GM18870 (cell line): ENCODE results near the gene KRTAP10-1.

Source experiments
- ATAC-seq: cut with Tn5 transposase; IDR thresholded peaks from one replicate; pipeline ENCODE4 v1.9.1; 2021; ENCODE audit warnings: moderate library complexity; ENCODE audit not compliant: unreplicated experiment

The KRTAP10-1 gene

GRCh38 chr21:44529503-44530125, 10.4 kb downstream of the KRTAP10-1 start:
- ATAC-seq: no peak

- no peak for ATAC-seq
Measured at GRCh38 chr21:44529011-44529421, 11.0 kb downstream of the KRTAP10-1 start.

DNA sequence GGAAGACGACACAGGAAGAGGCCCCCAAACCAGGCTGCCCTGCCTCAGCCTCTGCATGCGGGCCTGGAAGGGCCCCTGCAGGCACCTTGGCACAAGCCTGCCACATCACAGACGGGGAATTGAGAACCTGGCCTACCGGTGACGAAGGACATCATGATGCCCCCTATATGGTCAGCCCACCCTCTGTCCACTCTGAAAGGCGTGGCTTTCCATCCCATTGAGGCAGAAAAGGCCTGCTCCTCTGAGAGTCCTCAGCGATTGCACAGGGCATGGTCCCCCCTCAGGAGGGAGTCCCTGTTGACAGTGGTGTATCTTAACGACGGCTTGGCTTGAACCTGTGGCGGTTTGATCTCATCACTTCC, 11.4 kb downstream of the KRTAP10-1 start:
- ATAC-seq: no peak

DNA sequence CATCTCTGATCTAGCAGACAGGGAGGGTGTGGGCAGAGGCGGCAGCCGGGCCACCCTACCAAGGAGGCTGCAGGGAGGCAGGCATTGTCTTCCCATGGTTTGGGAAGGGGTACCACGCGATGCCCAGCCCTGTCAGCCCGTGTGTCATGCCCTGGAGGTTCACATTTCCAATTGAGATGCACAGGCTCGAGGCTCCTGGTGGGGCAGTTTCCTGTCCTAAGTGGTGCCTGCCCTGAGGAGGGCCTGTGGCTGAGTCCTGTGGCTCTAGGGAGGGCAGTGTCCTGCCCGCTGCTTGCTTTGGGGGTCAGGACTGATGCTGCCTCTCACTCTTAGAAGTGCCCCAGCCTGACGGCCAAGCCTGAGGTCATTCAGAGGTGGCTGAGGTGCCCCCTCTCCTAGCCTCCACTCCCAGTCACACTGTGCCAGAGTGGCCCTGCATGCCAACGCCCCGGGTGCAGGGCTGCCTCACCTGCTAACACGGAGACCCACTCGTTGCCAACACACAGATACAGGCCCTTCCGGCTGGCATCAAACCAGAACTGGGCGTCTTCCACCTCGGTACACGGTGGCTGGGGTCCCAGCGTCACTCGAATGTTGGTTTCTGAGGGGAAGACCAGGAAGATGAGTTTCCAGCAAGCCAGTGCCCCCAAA, 11.9 kb downstream of the KRTAP10-1 start:
- ATAC-seq: no peak

DNA sequence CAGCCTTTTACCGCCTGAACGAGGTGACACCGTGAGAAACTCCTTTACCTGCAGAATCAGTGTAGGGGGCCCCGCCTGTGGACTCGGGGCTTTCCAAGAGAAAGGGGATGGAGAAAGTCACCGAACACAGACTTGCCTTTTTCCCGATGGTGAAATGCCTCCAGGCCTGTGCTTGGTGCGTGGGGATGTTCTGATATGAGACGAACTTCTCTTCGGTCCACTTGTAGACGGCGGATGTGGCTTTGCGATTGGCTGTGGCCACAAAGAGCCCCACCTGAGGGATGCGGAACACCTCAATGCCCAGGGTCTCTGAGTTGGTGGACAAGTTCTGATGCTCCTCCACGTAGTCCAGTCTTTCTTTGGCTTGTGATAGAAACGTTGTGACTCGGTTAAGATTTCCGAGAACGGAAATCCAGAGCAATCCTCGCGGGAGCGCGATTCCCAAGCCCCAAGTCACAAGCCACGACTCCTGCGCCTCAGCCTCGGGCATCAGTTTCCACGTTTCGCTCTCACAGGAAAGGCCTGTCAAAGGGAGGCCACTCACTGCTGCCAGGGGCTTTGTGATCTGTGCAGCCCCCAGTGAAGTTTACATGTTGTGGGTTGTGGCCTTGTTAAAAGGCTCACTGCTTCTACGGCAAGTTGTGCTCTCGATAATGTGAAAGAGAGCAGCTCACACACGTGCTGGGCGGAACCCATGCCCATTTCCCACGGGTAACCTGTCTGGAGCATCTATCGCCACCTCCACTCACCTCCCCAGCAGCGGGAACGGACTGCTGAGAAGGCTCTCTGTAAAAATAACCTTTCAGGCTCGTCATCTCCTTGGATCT, 12.6 kb downstream of the KRTAP10-1 start:
- no peak for ATAC-seq

GRCh38 chr21:44526096-44526997, 13.6 kb downstream of the KRTAP10-1 start:
- no peak for ATAC-seq

DNA sequence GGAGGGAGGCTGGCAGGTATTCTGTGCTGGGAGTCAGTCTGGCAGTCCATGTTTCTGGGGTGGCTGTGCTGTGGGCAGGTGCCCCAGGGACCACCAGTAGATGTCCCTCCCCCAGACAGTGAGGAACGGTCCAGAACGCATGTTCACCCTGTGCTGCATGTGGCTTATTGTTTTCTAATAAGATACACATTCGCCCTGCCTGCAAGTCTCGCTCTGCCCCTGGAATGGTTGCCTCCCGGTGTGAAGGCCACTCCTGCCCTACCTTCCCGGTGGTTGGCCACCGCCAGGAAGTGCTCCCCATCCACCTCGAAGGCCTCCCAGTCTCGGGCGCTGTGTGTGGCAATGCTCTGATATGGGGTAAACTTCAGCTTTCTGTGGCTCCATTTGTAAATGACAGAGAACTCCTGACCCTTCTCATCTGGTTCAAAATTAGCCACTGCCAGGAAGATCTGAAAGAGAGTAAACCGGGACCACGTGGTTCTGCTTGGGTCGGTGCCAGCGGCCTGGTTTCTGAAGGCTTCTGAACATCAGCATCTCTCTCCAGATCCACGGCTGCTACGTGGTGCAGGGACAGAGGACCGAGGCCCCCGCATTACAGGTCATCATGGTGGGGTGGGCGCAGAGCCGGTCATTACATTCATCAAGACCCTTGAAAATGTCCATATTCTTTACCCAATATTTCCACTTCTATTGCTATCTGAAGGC, 14.5 kb downstream of the KRTAP10-1 start:
- no peak for ATAC-seq

DNA sequence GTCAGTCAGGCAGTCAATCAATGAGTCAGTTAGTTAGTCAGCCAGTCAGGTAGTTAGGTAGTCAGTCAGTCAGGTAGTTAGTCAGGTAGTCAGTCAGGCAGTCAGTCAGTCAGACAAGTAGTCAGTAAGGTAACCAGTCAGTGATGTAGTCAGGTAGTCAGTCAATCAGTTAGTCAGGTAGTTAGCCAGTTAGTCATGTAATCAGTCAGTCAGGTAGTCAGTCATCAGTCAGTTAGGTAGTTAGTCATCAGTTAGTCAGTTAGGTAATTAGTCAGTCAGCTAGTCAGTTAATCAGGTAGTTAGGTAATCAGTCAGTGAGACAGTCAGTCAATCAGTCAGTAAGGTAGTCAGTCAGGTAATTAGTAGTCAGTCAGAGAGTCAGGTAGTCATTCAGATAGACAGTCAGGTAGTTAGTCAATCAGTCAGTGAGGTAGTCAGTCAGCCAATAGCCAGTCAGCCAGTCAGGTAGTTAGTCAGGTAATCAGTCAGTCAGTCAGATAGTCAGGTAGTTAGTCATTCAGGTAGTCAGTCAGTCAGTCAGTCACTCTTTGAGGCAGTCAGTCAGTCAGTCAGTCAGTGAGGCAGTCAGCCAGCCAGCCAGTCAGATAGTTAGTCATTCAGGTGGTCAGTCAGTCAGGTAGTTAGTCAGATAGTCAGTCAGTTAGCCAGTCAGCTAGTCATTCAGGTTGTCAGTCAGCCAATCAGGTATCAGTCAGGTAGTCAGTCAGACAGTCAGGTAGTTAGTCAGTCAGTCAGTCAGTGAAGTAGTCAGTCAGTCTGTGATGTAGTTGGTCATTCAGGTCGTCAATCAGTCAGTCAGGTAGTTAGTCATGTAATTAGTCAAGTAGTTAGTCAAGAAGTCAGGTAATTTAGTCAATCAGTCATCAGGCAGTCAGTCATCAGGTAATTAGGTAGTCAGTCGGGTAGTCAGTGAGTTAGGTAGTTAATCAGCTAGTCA, 15.3 kb downstream of the KRTAP10-1 start:
- ATAC-seq: no peak

DNA sequence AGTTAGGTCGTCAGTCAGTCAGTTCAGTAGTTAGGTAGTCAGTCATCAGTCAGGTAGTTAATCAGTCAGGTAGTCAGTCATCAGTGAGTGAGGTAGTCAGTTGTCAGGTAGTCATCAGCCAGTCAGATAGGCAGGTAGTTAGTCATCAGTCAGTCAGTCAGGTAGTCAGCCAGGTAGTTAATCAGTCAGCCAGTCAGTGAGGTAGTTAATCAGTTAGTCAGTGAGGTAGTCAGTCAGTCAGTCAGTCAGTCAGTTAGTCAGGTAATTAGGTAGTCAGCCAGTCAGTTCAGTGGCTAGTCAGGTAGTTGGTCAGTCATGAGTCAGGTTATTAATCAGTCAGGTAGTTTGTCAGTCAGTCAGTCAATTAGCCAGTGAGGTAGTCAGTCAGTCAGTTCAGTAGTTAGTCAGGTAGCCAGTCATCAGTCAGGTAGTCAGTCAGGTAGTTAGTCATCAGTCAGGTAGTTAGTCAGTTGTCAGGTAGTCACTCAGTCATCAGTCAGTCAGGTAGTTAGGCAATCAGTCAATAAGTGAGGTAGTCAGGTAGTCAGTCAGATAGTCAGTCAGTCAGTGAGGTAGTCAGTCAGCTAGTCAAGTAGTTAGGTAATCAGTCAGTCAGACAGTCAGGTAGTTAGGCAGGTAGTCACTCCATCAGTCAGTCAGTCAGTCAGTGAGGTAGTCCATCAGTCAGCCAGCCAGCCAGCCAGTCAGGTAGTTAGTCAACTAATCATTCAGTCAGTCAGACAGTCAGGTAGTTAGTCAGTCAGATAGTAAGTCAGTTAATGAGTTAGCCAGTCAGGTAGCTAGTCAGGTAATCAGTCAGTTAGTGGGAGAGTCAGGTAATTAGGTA, 16.2 kb downstream of the KRTAP10-1 start:
- ATAC-seq: no peak

- no peak for ATAC-seq
Measured at GRCh38 chr21:44522753-44523204, 17.2 kb downstream of the KRTAP10-1 start.

- no peak for ATAC-seq
Measured at GRCh38 chr21:44521928-44522752, 17.9 kb downstream of the KRTAP10-1 start.

DNA sequence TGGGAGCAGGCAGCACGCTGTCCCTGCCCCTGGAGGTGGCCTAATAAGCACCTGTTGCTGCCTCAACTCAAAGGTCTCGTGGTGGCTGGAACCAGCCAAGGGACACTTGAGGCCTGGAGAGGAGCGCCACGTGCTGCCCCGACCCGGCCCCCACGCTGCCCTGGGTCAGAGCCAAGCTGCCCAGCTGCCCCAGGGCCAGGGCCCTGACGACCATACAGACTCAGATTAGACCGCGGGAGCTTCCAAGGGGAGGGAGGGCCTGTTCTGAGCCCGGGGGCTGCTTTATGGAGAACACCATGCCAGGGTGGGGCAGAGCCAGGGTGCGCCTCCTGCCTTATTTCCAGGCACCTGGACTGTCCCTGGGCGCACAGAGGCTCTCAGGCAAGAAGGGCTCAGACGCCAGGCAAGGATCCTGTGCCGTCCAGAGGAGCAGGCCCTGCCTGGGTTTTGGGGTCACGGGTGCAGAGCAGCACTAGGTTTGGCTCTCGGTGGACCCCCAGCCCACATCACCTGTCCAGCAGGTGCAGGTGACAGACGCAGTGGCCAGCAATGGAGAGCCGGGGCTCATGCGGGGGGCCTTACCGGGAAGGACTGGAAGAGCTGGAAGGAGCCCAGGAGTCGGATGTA, 18.6 kb downstream of the KRTAP10-1 start:
- no peak for ATAC-seq

GRCh38 chr21:44520326-44521300, 19.4 kb downstream of the KRTAP10-1 start:
- ATAC-seq: no peak

DNA sequence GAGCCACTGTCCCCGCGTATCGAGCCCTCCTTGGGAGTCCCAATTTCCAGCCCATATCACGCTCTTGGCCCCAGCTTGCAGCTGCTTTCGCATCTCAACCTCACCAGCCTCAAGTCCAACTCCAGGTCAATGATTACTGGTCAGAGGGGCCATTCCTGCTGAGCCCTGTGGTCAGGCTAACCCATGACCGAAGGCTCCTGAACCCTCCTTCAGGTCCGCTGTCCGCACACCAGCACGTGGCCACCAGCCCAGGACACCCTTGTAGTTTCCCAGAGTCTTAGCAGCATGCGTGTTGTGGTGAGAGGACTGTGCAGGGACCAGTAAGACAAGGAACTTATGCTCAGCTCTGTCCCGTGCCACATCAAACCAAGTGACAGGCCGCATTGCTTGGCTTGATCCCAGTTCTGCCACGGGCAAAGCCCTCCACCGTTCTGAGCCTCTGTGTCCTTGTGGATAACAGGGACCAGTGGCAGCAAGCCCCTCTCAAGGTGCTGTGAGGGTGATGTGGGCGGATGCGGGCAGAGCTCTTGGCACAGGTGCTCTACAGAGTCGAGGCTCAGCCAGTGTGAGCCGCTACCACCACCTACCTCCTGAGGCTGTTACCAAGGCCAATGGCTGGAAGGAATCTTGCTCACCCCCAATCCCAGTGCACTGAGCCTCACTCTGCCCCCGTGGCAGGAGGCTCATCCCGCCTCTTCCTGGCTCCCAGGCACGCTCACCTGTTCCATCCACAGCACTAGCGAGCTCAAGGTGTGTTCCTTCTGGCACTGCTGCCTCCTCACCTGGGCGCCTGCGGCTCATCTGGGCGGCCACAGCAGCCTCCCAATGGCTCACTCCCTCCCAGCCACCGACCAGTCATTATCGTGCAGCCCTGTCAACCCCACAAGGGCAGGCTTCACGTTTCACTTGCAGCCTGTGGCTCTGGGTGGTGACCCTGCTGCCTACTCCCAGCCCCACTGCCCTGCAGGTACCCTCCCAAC, 20.4 kb downstream of the KRTAP10-1 start:
- no peak for ATAC-seq

DNA sequence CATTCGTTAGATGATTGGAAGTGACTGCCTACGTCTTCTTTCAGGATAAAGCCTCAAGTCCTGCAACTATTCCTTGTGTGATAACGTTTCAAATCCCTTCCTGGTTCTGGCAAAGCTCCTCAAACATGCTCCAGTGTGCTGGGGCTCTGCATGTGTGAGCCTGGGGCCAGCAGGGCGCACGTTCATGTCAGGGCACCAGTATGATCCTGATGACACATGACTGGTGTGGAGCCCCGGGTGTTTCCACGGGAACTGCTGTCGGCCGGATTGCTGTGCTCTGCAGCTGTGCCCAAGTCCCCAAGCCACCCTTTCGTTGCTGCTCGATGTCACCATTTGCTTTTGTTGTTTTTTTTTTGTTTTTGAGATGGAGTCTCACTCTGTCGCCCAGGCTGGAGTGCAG, 21.3 kb downstream of the KRTAP10-1 start:
- ATAC-seq: no peak
